K562 (cell line): Measurements from ENCODE around the gene SLC29A4. TPM values are rescaled to one million over a fixed set of nuclear protein-coding genes. Genes with fewer than 3 reads are reported as not detected.

Experiments used
- ATAC-seq: fragments of 200-7000 bp; cut with Tn5 transposase; 3 replicates; pipeline ENCODE4 v1.9.1; 2020; ENCODE audit warnings: moderate library complexity
- BruUV-seq: library from RNA; stranded (reverse); fragments of 400-500 nt; replicated peaks from 2 replicates; lab custom pipeline; 2021; lab: Mats Ljungman, UMichigan
- CTCF ChIA-PET: fragments of 300-600 bp; formaldehyde crosslinking; extraction: SDS; loops from one replicate; lab custom pipeline; 2021; ENCODE audit warnings: low intra/inter-chr PET ratio; lab: Yijun Ruan, JAX
- POLR2A ChIA-PET: fragments of 300-600, 350-650 bp; sonication (Branson Sonifier 250); formaldehyde crosslinking; extraction: SDS; loops from one replicate; lab custom pipeline; 2021; ENCODE audit warnings: antibody characterized with exemption, inconsistent platforms; lab: Yijun Ruan, JAX
- DNase-seq, 4 experiments: peaks; one replicate each; pipeline versions ENCODE4 v3.0.0 to v3.0.0-alpha.2; 2011 to 2018; ENCODE audit warnings: low spot score in 3 of 4, mixed read lengths in 3 of 4; ENCODE audit errors: extremely low read depth in 1 of 4
- FAIRE-seq: peaks from 2 replicates; lab custom pipeline; 2011; peaks lifted over from hg19 to GRCh38; lab: Jason Lieb, UNC
- H2AFZ ChIP-seq: 2 replicates; pipeline ENCODE4 v1.6.0; 2011; ENCODE audit warnings: low read depth, low read length, control low read depth, inconsistent platforms
- H3K27ac ChIP-seq: fragments of 200-600 bp; 3 replicates; pipeline ENCODE4 v1.8.0; 2011; ENCODE audit warnings: low read depth, mild to moderate bottlenecking, control low read depth, inconsistent platforms, low read length, moderate library complexity, mixed read lengths; ENCODE audit errors: extremely low read depth
- H3K27me3 ChIP-seq, 2 experiments: fragments of 300-600 bp in 1 of 2; 2 replicates in 1 of 2; 3 replicates in 1 of 2; pipeline versions ENCODE4 v1.6.0 to v1.8.0; 2011; ENCODE audit warnings: inconsistent platforms in 2 of 2, low read length in 2 of 2, mild to moderate bottlenecking in 1 of 2, mixed read lengths in 1 of 2, moderate library complexity in 1 of 2; ENCODE audit not compliant: control insufficient read depth in 2 of 2, insufficient read depth in 2 of 2
- H3K36me3 ChIP-seq: fragments of 300-600 bp; 3 replicates; pipeline ENCODE4 v1.8.0; 2011; ENCODE audit warnings: mild to moderate bottlenecking, low read length, inconsistent platforms; ENCODE audit not compliant: control insufficient read depth, insufficient read depth
- H3K4me1 ChIP-seq, 2 experiments: fragments of 200-600 bp in 1 of 2; replicated peaks in 1 of 2; 2 replicates in 1 of 2; 3 replicates in 1 of 2; pipeline versions ENCODE4 v1.5.1 to v1.8.0; 2011; ENCODE audit warnings: inconsistent platforms in 2 of 2, low read length in 2 of 2, mild to moderate bottlenecking in 1 of 2, mixed read lengths in 1 of 2, moderate library complexity in 1 of 2; ENCODE audit not compliant: control insufficient read depth in 2 of 2, insufficient read depth in 2 of 2
- H3K4me2 ChIP-seq: 2 replicates; pipeline ENCODE4 v1.6.1; 2011; ENCODE audit warnings: low read length, control low read depth, inconsistent platforms, mixed read lengths; ENCODE audit not compliant: insufficient read depth
- H3K4me3 ChIP-seq: fragments of 200-600 bp; sonication (generic), shearing (Covaris generic); 2 replicates; pipeline ENCODE4 v1.5.1; 2016; ENCODE audit warnings: control low read depth, inconsistent platforms
- H3K79me2 ChIP-seq: fragments of 200-600 bp; 3 replicates; pipeline ENCODE4 v1.8.0; 2011; ENCODE audit warnings: low read length, inconsistent platforms; ENCODE audit not compliant: control insufficient read depth, insufficient read depth
- H3K9ac ChIP-seq, 2 experiments: 2 replicates each; pipeline versions ENCODE4 v1.6.0 to v1.6.1; 2011; ENCODE audit warnings: low read depth in 2 of 2, low read length in 2 of 2, control low read depth in 1 of 2, inconsistent platforms in 1 of 2, mild to moderate bottlenecking in 1 of 2, mixed read lengths in 1 of 2; ENCODE audit not compliant: insufficient read depth in 1 of 2
- H3K9me1 ChIP-seq: one replicate; pipeline ENCODE4 v1.6.0; 2011; ENCODE audit warnings: inconsistent platforms, mild to moderate bottlenecking, low read length, moderate library complexity; ENCODE audit not compliant: control insufficient read depth, insufficient read depth
- H3K9me3 ChIP-seq: replicated peaks from 2 replicates; pipeline ENCODE4 v1.5.1; 2011; ENCODE audit warnings: low read depth, low read length, inconsistent platforms; ENCODE audit not compliant: control insufficient read depth, insufficient read depth
- H4K20me1 ChIP-seq: replicated peaks from 2 replicates; pipeline ENCODE4 v1.6.1; 2011; ENCODE audit warnings: low read length, inconsistent platforms, mixed read lengths; ENCODE audit not compliant: control insufficient read depth, insufficient read depth
- FIP1L1 ChIP-seq: fragments of 200-400 bp; formaldehyde crosslinking; IDR thresholded peaks from 2 replicates; pipeline ENCODE4 v1.6.1; 2018; ENCODE audit warnings: mild to moderate bottlenecking, low read depth, low read length; ENCODE audit not compliant: poor library complexity, severe bottlenecking
- HDAC3 ChIP-seq: fragments of 450-650 bp; IDR thresholded peaks from 2 replicates; pipeline ENCODE4 v1.6.1; 2018; ENCODE audit warnings: borderline replicate concordance, mild to moderate bottlenecking, moderate library complexity; ENCODE audit not compliant: partially characterized antibody
- PHF8 ChIP-seq: fragments of 200-600 bp; sonication (generic); IDR thresholded peaks from 2 replicates; pipeline ENCODE4 v1.6.1; 2012; ENCODE audit warnings: mixed run types, mild to moderate bottlenecking, inconsistent platforms, low read length, moderate library complexity, borderline replicate concordance
- PML ChIP-seq: IDR thresholded peaks from 2 replicates; pipeline ENCODE4 v1.6.1; 2012; ENCODE audit warnings: low read length, inconsistent platforms
- RAD51 ChIP-seq: fragments of 450-650 bp; IDR thresholded peaks from 2 replicates; pipeline ENCODE4 v1.7.1; 2016; ENCODE audit warnings: low read depth, mild to moderate bottlenecking, borderline replicate concordance
- SMC3 ChIP-seq: conservative IDR thresholded peaks from 2 replicates; pipeline ENCODE4 v1.6.1; 2011; ENCODE audit warnings: low read depth, low read length, improper control_type of control experiment; ENCODE audit not compliant: insufficient read depth
- TCFL5 ChIP-seq: fragments of 250-450 bp; sonication (Bioruptor Pico); conservative IDR thresholded peaks from 2 replicates; pipeline ENCODE4 v1.6.1; 2021; ENCODE audit warnings: mild to moderate bottlenecking, moderate library complexity, matching md5 sums
- THAP7 ChIP-seq: fragments of 250-450 bp; sonication (Bioruptor Pico); IDR thresholded peaks from 2 replicates; pipeline ENCODE4 v1.5.0; 2021
- ZNF239 ChIP-seq: fragments of 250-450 bp; sonication (Bioruptor Pico); IDR thresholded peaks from 2 replicates; pipeline ENCODE4 v1.4.0; 2020; ENCODE audit warnings: mild to moderate bottlenecking
- ZNF512 ChIP-seq: IDR thresholded peaks from 2 replicates; pipeline ENCODE4 v1.6.1; 2016; ENCODE audit warnings: missing genetic modification characterization, missing compliant biosample characterization
- ZNF75A ChIP-seq: fragments of 450-650 bp; formaldehyde crosslinking; IDR thresholded peaks from 2 replicates; pipeline ENCODE4 v1.4.0; 2020; ENCODE audit warnings: mild to moderate bottlenecking
- WGBS: fragments of 100-300 bp; shearing (Covaris generic); methylation state at CpG from one replicate; pipeline ENCODE4 v1.1.6; 2016; ENCODE audit warnings: low coverage, mixed read lengths; ENCODE audit not compliant: insufficient coverage; ENCODE audit errors: missing lambda C conversion rate; 5-methylcytosine and 5-hydroxymethylcytosine counted together
- in situ Hi-C: fragments of 300-500 bp; cut with MboI; formaldehyde crosslinking; loops from 4 replicates; pipeline ENCODE4 v1.15.0; 2018; ENCODE audit warnings: inconsistent platforms, mixed read lengths
- intact Hi-C: fragments of 100-400 bp; cut with micrococcal nuclease; formaldehyde crosslinking; loops from 2 replicates; pipeline ENCODE4 v1.14.2; 2022
- polyA plus RNA-seq, 8 experiments: library from polyadenylated mRNA; depleted of rRNA in 4 of 8; stranded (reverse) in 5 of 8; unstranded in 3 of 8; fragments of >200 nt; fragmentation: Nextera tagmentation in 2 of 8; fragmentation: Illumina TruSeq in 1 of 8; extraction: Ambion mirVana in 2 of 8; extraction: Trizol in 1 of 8; gene quantifications; 2 replicates each; pipeline versions ENCODE4 v1.2.1 to v1.2.3, GENCODE V29; 2011 to 2014; ENCODE audit warnings: inconsistent platforms in 1 of 8, missing spikeins in 1 of 8
- total RNA-seq, 7 experiments: library from RNA; depleted of rRNA in 6 of 7; stranded (reverse); fragments of >200 nt in 6 of 7; fragmentation: Illumina TruSeq in 2 of 7; extraction: Trizol in 2 of 7; gene quantifications; 2 replicates each; pipeline versions ENCODE4 v1.2.1 to v1.2.3, GENCODE V29; 2011 to 2021; ENCODE audit warnings: low replicate concordance in 1 of 7
- TF ChIP-seq, protein P1 (sequence below): fragments of 450-650 bp; formaldehyde crosslinking; IDR thresholded peaks from 2 replicates; pipeline ENCODE4 v1.4.0; 2020; ENCODE audit warnings: mild to moderate bottlenecking
- TF ChIP-seq, protein P2 (sequence below): sonication (generic); formaldehyde crosslinking; IDR thresholded peaks from 2 replicates; pipeline ENCODE4 v1.8.0; 2023; ENCODE audit warnings: mild to moderate bottlenecking, missing genetic modification reagents
- TF ChIP-seq, protein P3 (sequence below): sonication (generic); formaldehyde crosslinking; IDR thresholded peaks from 2 replicates; pipeline ENCODE4 v1.8.1; 2022; ENCODE audit warnings: missing genetic modification reagents

The SLC29A4 gene
- total and polyA plus RNA-seq, 9 of the 15 experiments (the other 6 are each of a cell fraction or from before 2014, with no cell fraction given) = 0.01 to 1.2 (median 0.37) TPM

GRCh38 chr7:5339955-5340354 is 57.2 kb downstream of the SLC29A4 start:
- Histone ChIP-seq H3K4me2 (no peak overlapping the region), H3K9me3 (no peaks in the 10 kb centered on the region), H3K79me2 (no peaks in the 10 kb centered on the region), H3K4me3 (no peak overlapping the region), H2AFZ (no peak overlapping the region), H3K27ac (no peak overlapping the region), H3K4me1 (0 out of 5 replicates have a peak, but pooled peaks cover 0 to 2% of the 10 kb centered on the region in 2 experiments), H3K9me1 (no peaks in the 10 kb centered on the region), H3K9ac (no peak overlapping the region), H3K27me3 (no peaks in the 10 kb centered on the region), H4K20me1 (no peaks in the 10 kb centered on the region), H3K36me3 (peaks cover 21% of the 10 kb centered on the region; the same call in 1 of the 3 replicates)
- ATAC-seq = no peak
- in situ Hi-C loops (no loop called here), intact Hi-C loops (no loop called here)
- no peak for FAIRE-seq
- CTCF ChIA-PET = interaction anchor here (0.6 kb wide), 1 partner anchor 342 kb away, joined by 5 read pairs; no protein-coding TSS in a partner anchor
- no peak for DNase-seq
- 47% methylated on average over 2 of the region's 2 CpGs for WGBS
- POLR2A ChIA-PET = no interaction called here
- no TSS peak for BruUV-seq
- TF ChIP-seq PHF8 (no peak), PML (no peak), SMC3 (no peak), FIP1L1 (no peak), ZNF75A (no peak), ZNF239 (CRISPR knock-in tag) (no peak), HDAC3 (no peak), TCFL5 (CRISPR knock-in tag) (no peak), RAD51 (no peak), ZNF512 (tag) (no peak), THAP7 (CRISPR knock-in tag) (no peak)
- TF ChIP-seq, protein P1, sequence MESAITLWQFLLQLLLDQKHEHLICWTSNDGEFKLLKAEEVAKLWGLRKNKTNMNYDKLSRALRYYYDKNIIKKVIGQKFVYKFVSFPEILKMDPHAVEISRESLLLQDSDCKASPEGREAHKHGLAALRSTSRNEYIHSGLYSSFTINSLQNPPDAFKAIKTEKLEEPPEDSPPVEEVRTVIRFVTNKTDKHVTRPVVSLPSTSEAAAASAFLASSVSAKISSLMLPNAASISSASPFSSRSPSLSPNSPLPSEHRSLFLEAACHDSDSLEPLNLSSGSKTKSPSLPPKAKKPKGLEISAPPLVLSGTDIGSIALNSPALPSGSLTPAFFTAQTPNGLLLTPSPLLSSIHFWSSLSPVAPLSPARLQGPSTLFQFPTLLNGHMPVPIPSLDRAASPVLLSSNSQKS = no peak
- TF ChIP-seq, protein P2, sequence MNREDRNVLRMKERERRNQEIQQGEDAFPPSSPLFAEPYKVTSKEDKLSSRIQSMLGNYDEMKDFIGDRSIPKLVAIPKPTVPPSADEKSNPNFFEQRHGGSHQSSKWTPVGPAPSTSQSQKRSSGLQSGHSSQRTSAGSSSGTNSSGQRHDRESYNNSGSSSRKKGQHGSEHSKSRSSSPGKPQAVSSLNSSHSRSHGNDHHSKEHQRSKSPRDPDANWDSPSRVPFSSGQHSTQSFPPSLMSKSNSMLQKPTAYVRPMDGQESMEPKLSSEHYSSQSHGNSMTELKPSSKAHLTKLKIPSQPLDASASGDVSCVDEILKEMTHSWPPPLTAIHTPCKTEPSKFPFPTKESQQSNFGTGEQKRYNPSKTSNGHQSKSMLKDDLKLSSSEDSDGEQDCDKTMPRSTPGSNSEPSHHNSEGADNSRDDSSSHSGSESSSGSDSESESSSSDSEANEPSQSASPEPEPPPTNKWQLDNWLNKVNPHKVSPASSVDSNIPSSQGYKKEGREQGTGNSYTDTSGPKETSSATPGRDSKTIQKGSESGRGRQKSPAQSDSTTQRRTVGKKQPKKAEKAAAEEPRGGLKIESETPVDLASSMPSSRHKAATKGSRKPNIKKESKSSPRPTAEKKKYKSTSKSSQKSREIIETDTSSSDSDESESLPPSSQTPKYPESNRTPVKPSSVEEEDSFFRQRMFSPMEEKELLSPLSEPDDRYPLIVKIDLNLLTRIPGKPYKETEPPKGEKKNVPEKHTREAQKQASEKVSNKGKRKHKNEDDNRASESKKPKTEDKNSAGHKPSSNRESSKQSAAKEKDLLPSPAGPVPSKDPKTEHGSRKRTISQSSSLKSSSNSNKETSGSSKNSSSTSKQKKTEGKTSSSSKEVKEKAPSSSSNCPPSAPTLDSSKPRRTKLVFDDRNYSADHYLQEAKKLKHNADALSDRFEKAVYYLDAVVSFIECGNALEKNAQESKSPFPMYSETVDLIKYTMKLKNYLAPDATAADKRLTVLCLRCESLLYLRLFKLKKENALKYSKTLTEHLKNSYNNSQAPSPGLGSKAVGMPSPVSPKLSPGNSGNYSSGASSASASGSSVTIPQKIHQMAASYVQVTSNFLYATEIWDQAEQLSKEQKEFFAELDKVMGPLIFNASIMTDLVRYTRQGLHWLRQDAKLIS (CRISPR knock-in tag) = no peak
- TF ChIP-seq, protein P3, sequence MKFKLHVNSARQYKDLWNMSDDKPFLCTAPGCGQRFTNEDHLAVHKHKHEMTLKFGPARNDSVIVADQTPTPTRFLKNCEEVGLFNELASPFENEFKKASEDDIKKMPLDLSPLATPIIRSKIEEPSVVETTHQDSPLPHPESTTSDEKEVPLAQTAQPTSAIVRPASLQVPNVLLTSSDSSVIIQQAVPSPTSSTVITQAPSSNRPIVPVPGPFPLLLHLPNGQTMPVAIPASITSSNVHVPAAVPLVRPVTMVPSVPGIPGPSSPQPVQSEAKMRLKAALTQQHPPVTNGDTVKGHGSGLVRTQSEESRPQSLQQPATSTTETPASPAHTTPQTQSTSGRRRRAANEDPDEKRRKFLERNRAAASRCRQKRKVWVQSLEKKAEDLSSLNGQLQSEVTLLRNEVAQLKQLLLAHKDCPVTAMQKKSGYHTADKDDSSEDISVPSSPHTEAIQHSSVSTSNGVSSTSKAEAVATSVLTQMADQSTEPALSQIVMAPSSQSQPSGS = no peak
